ENCODE results near the gene RPLP2.

The RPLP2 gene

DNA sequence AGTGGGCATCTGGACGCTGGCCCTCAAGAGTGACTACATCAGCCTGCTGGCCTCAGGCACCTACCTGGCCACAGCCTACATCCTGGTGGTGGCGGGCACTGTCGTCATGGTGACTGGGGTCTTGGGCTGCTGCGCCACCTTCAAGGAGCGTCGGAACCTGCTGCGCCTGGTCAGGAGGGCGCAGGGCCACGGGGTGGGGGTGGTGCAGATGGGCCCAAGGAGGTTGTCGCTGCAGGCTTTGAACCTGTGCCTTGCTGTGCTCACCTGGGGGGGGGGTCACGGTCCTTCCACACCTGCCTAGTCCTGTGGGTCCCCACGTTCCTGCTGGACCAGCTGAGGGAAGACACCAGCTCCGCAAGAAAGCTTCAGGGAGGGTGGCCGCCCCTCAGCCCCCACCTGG lies 26.5 kb downstream of the RPLP2 start:
- H3K4me1 ChIP-seq (ENCODE audit: low read length), result peaks cover 13% of the 10 kb centered on the region
- H3K79me2 ChIP-seq (ENCODE audit: low read length), result peaks cover 27% of the 10 kb centered on the region
- no peak overlapping the region for H2AFZ ChIP-seq (ENCODE audit: low read length)
- TF ChIP-seq, protein P1, sequence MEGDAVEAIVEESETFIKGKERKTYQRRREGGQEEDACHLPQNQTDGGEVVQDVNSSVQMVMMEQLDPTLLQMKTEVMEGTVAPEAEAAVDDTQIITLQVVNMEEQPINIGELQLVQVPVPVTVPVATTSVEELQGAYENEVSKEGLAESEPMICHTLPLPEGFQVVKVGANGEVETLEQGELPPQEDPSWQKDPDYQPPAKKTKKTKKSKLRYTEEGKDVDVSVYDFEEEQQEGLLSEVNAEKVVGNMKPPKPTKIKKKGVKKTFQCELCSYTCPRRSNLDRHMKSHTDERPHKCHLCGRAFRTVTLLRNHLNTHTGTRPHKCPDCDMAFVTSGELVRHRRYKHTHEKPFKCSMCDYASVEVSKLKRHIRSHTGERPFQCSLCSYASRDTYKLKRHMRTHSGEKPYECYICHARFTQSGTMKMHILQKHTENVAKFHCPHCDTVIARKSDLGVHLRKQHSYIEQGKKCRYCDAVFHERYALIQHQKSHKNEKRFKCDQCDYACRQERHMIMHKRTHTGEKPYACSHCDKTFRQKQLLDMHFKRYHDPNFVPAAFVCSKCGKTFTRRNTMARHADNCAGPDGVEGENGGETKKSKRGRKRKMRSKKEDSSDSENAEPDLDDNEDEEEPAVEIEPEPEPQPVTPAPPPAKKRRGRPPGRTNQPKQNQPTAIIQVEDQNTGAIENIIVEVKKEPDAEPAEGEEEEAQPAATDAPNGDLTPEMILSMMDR (IDR thresholded peaks at IDR 0.05; ENCODE audit: low read length), result no peak
- no peak for TF ChIP-seq EZH2 (optimal IDR thresholded peaks at IDR 0.05; ENCODE audit: low read depth, low read length)
- TF ChIP-seq EZH2phosphoT487 (IDR thresholded peaks at IDR 0.05; ENCODE audit: low read length), result no peak
- no peak for DNase-seq
- no peak overlapping the region for H3K9ac ChIP-seq (ENCODE audit: low read length)
- H3K9me2 ChIP-seq (replicated peaks; ENCODE audit: insufficient read depth, low read length), result no peaks in the 10 kb centered on the region
- H3K27ac ChIP-seq (ENCODE audit: low read length), result no peak overlapping the region
- H3K9me3 ChIP-seq (replicated peaks; ENCODE audit: insufficient read depth, low read length), result no peaks in the 10 kb centered on the region
- 0 out of 2 replicates have a peak, but pooled peaks cover 4% of the 10 kb centered on the region for H3K36me3 ChIP-seq (replicated peaks; ENCODE audit: insufficient read depth, low read length)
- 0 out of 2 replicates have a peak, but pooled peaks cover 1% of the 10 kb centered on the region for H3K27me3 ChIP-seq (replicated peaks; ENCODE audit: insufficient read depth, low read length)
- peaks cover 8% of the 10 kb centered on the region for H4K20me1 ChIP-seq (ENCODE audit: insufficient read depth, low read length)
- H3F3A ChIP-seq (ENCODE audit: insufficient read depth, low read length), result no peaks in the 10 kb centered on the region
- H3K4me2 ChIP-seq (ENCODE audit: low read depth, low read length), result no peak overlapping the region
- no peak overlapping the region for H3K4me3 ChIP-seq (ENCODE audit: low read length)

DNA sequence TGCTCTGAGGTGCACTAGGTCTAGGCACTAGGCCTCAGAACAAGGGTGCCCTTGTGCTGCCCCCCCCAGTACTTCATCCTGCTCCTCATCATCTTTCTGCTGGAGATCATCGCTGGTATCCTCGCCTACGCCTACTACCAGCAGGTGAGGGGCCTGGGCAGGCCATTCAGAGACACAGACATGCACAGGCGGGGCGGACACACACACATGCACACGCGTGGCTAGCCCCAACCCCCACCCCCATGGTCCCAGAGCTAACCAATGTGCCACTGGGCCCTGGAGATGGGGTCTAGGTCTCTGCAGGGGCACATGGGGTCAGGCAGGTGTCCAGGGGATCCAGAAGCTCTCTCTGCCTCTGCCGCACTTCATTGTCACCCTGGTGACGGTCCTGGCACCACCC lies 26.9 kb downstream of the RPLP2 start:
- Histone ChIP-seq H3K4me1 (ENCODE audit: low read length) (peaks cover 14% of the 10 kb centered on the region), H3K4me3 (ENCODE audit: low read length) (no peak overlapping the region), H3K27me3 (replicated peaks; ENCODE audit: insufficient read depth, low read length) (no peaks in the 10 kb centered on the region), H4K20me1 (ENCODE audit: insufficient read depth, low read length) (peaks cover 9% of the 10 kb centered on the region), H3K79me2 (ENCODE audit: low read length) (peaks cover 31% of the 10 kb centered on the region), H3K9me3 (replicated peaks; ENCODE audit: insufficient read depth, low read length) (no peaks in the 10 kb centered on the region), H2AFZ (ENCODE audit: low read length) (no peak overlapping the region), H3K4me2 (ENCODE audit: low read depth, low read length) (no peak overlapping the region), H3F3A (ENCODE audit: insufficient read depth, low read length) (no peaks in the 10 kb centered on the region), H3K36me3 (replicated peaks; ENCODE audit: insufficient read depth, low read length) (0 out of 2 replicates have a peak, but pooled peaks cover 4% of the 10 kb centered on the region), H3K27ac (ENCODE audit: low read length) (no peak overlapping the region), H3K9ac (ENCODE audit: low read length) (no peak overlapping the region), H3K9me2 (replicated peaks; ENCODE audit: insufficient read depth, low read length) (no peaks in the 10 kb centered on the region)
- DNase-seq, result no peak
- TF ChIP-seq, protein P1 (IDR thresholded peaks at IDR 0.05; ENCODE audit: low read length), result no peak
- TF ChIP-seq EZH2 (optimal IDR thresholded peaks at IDR 0.05; ENCODE audit: low read depth, low read length), result no peak
- TF ChIP-seq EZH2phosphoT487 (IDR thresholded peaks at IDR 0.05; ENCODE audit: low read length), result no peak

DNA sequence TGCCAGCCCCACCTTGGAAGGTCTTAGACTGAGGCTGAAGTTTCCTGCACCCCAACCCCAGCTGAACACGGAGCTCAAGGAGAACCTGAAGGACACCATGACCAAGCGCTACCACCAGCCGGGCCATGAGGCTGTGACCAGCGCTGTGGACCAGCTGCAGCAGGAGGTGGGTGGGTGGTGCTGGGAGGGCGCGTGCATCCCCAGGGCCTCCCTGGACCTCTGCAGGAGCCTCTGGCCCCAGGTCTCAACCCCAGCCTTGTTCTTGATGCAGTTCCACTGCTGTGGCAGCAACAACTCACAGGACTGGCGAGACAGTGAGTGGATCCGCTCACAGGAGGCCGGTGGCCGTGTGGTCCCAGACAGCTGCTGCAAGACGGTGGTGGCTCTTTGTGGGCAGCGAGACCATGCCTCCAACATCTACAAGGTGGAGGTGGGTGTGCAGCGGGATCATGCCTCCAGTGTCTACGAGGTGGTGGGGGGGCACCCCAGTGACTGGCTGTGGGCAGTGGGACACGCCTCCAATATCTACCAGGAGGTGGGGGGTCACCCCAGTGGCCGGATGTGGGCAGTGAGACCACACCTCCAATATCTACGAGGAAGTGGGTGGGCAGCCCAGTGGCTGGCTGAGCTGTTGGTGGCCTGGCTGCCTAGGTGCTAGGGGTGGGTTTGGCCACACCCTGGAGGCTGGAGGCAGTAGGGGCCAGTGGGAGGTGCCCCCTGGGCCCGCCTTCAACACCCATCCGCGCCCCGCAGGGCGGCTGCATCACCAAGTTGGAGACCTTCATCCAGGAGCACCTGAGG lies 27.6 kb downstream of the RPLP2 start:
- TF ChIP-seq EZH2phosphoT487 (IDR thresholded peaks at IDR 0.05; ENCODE audit: low read length) (no peak), EZH2 (optimal IDR thresholded peaks at IDR 0.05; ENCODE audit: low read depth, low read length) (no peak)
- TF ChIP-seq, protein P1 (IDR thresholded peaks at IDR 0.05; ENCODE audit: low read length), result no peak
- Histone ChIP-seq H3K9ac (ENCODE audit: low read length) (no peak overlapping the region), H3K4me3 (ENCODE audit: low read length) (no peak overlapping the region), H4K20me1 (ENCODE audit: insufficient read depth, low read length) (peaks cover 9% of the 10 kb centered on the region), H2AFZ (ENCODE audit: low read length) (no peak overlapping the region), H3K27ac (ENCODE audit: low read length) (no peak overlapping the region), H3K4me1 (ENCODE audit: low read length) (peaks cover 14% of the 10 kb centered on the region), H3K4me2 (ENCODE audit: low read depth, low read length) (no peak overlapping the region), H3K9me3 (replicated peaks; ENCODE audit: insufficient read depth, low read length) (no peaks in the 10 kb centered on the region), H3F3A (ENCODE audit: insufficient read depth, low read length) (no peaks in the 10 kb centered on the region), H3K36me3 (replicated peaks; ENCODE audit: insufficient read depth, low read length) (0 out of 2 replicates have a peak, but pooled peaks cover 4% of the 10 kb centered on the region), H3K79me2 (ENCODE audit: low read length) (peaks cover 37% of the 10 kb centered on the region), H3K27me3 (replicated peaks; ENCODE audit: insufficient read depth, low read length) (no peaks in the 10 kb centered on the region), H3K9me2 (replicated peaks; ENCODE audit: insufficient read depth, low read length) (no peaks in the 10 kb centered on the region)
- no peak for DNase-seq
